GM21576 (cell line): Measurements from ENCODE around the gene GSTCD.
A peak's percentile ranks its signal among the peaks of the same experiment; 100 is the strongest.

Experiments used
- ATAC-seq: cut with Tn5 transposase; IDR thresholded peaks from one replicate; pipeline ENCODE4 v1.9.1; 2021; ENCODE audit warnings: mild to moderate bottlenecking, moderate library complexity; ENCODE audit not compliant: unreplicated experiment

GSTCD gene

GRCh38 chr4:105871997-105872396, 163.4 kb downstream of the GSTCD start:
- no peak for ATAC-seq

DNA sequence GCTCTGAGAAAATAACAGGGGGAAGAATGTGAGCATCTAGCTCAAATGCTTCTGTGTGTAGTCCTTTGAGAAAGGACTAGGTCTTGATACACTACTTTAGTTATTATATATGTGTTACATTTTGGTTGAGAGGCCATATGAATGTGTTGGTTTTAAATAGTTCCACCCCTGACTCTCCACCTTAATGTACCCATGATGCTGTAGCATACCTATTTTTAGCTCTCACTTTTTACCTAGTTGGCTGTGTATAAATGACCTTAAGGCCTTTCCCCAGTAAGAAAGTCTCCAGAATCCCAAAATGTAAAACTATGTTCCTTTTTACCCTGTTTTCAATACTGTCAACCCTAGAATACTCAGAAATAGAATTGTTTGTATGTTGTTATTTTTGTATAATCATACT, 166.6 kb downstream of the GSTCD start:
- ATAC-seq = no peak

DNA sequence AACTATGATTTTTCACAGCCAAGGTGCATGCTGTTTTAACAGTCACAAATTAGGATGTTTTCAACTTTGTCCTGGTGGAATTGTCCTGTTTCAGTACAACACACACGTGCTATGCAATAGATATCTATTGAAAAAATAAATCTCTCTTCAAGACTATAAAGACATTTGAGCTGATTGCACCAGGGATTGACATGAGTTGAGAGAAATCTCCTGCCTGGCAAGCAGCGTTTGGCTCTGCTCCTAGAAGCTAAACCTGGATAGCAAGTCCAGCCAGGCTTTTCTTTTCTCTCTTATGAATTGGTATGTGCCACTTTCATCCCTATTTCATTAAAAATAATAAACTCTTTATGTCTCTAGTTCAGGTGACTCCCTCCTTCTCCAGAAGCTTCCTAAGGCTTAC, 170.1 kb downstream of the GSTCD start:
- ATAC-seq = no peak

DNA sequence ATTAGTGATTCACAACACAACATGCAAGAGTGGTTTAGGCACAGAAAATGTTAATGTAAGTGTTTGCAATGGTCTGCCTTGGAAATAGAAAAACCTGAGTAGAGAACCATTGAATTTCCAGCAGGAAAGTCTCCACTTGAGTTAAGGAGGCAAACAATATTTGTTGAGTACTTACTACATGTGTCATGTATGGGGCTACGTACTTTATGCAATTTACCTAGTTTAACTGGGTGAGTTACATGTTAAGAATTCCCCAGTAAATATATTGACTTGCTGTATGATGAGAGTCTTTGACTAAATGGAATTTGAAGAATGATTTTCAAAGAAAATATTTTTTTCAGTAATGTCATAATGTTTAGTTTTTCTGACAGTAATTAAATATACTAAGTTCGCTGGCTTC, 178.9 kb downstream of the GSTCD start:
- no peak for ATAC-seq

DNA sequence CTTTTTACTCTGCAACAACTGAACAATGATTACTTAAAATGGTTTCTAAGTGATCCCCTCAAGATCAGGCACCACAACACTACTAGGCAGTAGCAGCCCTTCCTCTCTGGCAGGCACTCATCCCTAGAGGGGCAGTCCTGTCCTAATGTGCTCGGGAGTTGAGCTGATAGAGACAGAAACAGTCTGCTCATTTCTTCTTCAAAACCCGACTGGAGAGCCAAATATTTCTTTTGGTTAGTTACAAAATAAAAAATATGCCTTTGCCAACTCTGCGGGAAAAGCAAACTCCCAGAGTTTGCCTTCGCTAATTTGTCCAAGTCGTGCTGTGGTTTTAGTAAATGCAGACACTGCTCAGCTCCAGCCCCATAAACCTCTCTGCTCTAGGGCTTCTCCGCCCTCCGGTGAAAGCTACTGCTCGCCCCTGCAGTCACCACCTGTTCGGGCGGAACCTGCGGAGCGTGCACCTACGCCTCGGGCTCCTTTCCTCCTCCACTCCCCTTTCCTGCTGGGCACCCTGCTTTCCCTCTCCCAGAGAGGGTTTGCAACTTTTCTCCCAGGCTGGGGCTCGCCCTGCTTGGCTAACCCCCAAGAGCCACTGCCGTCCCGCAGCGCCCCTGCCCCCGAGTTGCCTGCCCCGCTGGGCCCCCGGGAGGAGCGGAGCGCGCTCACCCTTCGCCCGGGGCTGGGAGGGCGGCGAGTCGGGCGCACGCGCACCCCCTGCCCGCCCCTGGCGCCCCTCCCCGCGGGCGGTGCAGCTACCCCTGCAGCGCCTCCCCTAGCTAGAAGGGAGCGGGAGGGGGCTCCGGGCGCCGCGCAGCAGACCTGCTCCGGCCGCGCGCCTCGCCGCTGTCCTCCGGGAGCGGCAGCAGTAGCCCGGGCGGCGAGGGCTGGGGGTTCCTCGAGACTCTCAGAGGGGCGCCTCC, 186.3 kb downstream of the GSTCD start, which contains the start of gene NPNT:
NPNT (plus strand) TSS at position 812 of the 923 bp plus-strand sequence. CDS start 182 bp downstream, outside the sequence.
- ATAC-seq = peak; percentile 45

DNA sequence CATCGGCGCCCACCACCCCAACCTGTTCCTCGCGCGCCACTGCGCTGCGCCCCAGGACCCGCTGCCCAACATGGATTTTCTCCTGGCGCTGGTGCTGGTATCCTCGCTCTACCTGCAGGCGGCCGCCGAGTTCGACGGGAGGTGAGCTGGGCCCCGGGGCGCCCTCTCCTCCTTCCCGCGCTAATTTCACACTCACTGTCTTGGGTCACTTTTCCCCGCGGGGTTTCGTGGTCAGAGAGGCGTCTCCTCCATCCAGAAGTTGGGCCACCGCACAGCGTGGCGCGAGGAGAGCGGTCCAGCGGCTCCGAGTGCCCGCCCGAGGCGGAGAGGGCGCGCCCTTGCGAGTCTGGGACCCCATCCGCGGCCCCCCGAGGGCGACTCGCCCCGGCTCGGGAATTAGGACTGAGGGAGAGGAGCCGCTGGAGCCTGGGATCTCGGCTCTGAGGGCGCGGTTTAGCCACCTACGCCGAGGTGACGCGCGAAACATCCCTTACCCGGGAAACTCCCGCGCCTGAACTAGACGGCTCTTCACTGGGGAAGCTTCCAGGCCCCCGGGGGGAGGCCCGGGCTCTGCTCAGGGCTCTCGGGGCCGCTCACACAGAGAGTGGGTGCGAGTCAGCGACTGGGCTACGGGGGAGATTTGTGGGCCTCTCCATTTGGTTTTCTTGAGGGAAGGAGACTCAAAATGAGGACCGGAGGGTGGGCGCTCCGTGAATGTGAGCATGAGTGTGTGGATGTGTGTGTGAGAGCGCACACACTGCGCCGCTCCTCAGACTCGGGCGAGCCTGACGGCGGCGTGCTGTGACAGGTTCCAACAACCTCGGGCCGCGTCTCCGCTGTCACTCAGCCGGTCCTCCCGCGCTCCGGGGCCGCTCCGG, 187.2 kb downstream of the GSTCD start:
- ATAC-seq = peak; percentile 40

DNA sequence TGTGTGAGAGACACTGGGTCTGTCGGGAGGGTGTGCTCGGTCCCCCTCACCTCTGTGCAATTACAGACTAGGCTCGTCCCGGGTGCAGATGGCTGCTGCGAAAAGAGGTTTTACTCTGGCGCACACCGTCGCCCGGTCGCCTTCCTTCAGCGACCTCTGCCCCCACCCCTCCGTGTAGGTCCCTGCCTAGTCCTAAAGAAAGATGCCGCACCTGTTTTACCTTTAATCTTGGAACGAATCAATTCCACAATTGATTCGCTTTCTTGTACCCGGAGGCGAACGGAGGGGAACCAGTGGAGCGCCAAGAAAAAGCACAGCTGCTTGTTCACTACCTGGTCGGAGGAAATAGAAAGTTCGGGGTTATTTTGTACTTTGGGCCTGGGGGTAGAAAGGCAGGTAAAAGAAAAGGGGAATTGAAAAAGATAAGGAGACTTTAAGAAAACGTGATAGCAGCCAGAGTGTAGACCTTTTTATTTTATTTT, 187.9 kb downstream of the GSTCD start:
- peak; percentile 20 for ATAC-seq
